IPS DF 6.9 (cell line): ENCODE results near the gene OLFML2B.

Source experiments
- DNase-seq: peaks from one replicate; pipeline ENCODE4 v3.0.0-alpha.2; 2013; ENCODE audit warnings: low read depth, low spot score
- H3K27ac ChIP-seq: one replicate; pipeline ENCODE4 v1.5.1; 2013; ENCODE audit warnings: low read length, control low read depth
- H3K27me3 ChIP-seq: 2 replicates; pipeline ENCODE4 v1.6.1; 2013; ENCODE audit warnings: mild to moderate bottlenecking, low read length; ENCODE audit not compliant: control insufficient read depth, insufficient read depth
- H3K36me3 ChIP-seq: 2 replicates; pipeline ENCODE4 v1.6.1; 2013; ENCODE audit warnings: low read length; ENCODE audit not compliant: control insufficient read depth, insufficient read depth
- H3K4me1 ChIP-seq: 2 replicates; pipeline ENCODE4 v1.6.1; 2013; ENCODE audit warnings: low read length; ENCODE audit not compliant: control insufficient read depth, insufficient read depth
- H3K4me3 ChIP-seq: 2 replicates; pipeline ENCODE4 v1.5.1; 2013; ENCODE audit warnings: mild to moderate bottlenecking, low read length
- H3K9me3 ChIP-seq: 2 replicates; pipeline ENCODE4 v1.6.1; 2013; ENCODE audit warnings: low read length, inconsistent platforms; ENCODE audit not compliant: control insufficient read depth, insufficient read depth
- WGBS: extraction: QIAGEN DNeasy Blood & Tissue Kit; methylation state at CpG from one replicate; pipeline ENCODE4 v1.1.7; 2013; ENCODE audit warnings: mixed read lengths, missing lambda C conversion rate; ENCODE audit not compliant: insufficient read length, insufficient coverage; 5-methylcytosine and 5-hydroxymethylcytosine counted together

Gene OLFML2B

DNA sequence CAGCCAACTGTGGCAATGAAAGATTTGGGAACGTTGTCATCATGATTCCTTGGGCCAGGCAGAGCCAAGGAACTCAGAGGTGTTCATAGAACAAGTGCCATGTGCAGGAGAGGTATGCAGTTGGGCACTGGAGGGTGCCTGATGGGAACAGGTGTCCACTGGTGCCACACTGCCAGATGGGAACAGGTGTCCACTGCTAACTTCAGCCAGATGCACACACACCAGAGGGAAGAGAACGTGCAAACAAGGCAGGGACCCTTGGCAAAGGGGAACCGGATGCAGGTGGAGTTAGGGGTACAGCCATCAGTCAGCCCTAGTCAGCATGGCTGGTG lies 13.5 kb downstream of the OLFML2B start:
- WGBS, result no CpG with 5 or more reads among the region's 3 CpGs
- H3K36me3 ChIP-seq, result no peaks in the 10 kb centered on the region
- no peaks in the 10 kb centered on the region for H3K27me3 ChIP-seq

DNA sequence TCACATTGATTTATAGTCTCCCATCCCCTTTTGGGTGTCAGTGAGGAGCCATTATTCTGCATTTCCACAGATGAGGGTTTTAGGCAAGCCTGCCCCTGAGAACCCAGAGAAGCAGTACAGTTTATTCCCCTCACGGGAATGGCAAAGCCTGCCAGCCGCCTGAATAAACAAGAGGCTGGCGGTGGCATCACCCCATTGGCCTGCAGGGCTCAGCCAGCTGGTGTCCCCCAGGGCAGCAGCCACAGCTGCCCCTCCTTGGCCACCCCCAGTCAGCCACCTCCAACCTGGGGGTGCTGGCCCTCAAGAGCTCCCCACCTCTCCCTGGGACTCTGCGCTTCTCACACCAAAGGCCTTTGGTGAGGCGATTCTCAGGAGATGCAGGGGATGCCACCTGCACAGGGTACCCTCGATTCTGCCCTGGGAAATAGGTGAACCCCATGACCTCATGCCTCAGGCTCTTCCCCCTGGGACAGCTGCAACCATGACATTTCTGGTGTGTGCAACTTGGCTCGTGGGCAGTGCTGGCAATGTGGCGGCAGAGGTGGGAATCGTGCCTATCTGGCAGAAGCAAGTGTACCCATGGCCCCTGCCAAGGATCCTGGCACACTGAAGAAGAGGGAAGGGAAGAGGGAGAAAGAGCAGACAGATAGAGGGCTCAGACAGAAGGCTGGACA lies 14.0 kb downstream of the OLFML2B start:
- Histone ChIP-seq H3K27ac (no peak overlapping the region), H3K36me3 (no peaks in the 10 kb centered on the region), H3K27me3 (no peaks in the 10 kb centered on the region), H3K4me1 (no peaks in the 10 kb centered on the region), H3K9me3 (no peaks in the 10 kb centered on the region), H3K4me3 (no peak overlapping the region)
- no peak for DNase-seq
- WGBS, result no CpG with 5 or more reads among the region's 9 CpGs

More for the DNA sequence above, 13.5 kb downstream of the OLFML2B start:
- Histone ChIP-seq H3K27ac (no peak overlapping the region), H3K9me3 (no peaks in the 10 kb centered on the region), H3K4me1 (no peaks in the 10 kb centered on the region; the same call in 1 of the 2 replicates), H3K4me3 (no peak overlapping the region)
- DNase-seq, result no peak

DNA sequence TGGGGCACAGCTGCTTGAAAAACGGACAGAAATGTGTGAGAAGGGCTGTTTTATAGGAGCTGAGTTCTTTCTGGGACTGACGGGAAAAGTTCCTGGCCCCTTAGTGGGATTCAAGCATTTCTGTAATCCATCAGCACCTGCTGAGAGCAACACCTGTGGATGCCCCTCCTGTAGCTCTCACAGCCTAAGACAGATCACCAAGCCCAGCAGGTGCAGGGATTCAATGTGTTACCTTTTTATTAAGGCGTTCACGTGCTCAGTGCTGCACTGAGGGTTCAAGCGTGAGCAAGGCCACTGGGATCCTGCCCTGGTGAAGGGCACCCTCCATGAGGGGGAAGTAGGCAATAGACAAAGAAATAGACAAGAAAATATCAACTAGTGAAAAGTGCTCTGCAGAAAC lies 14.9 kb downstream of the OLFML2B start:
- H3K27ac ChIP-seq, result no peak overlapping the region
- H3K9me3 ChIP-seq, result no peaks in the 10 kb centered on the region
- H3K4me1 ChIP-seq, result no peaks in the 10 kb centered on the region
- no peaks in the 10 kb centered on the region for H3K27me3 ChIP-seq
- H3K4me3 ChIP-seq, result no peak overlapping the region
- no peak for DNase-seq
- WGBS, result no CpG with 5 or more reads among the region's 5 CpGs
- H3K36me3 ChIP-seq, result no peaks in the 10 kb centered on the region

DNA sequence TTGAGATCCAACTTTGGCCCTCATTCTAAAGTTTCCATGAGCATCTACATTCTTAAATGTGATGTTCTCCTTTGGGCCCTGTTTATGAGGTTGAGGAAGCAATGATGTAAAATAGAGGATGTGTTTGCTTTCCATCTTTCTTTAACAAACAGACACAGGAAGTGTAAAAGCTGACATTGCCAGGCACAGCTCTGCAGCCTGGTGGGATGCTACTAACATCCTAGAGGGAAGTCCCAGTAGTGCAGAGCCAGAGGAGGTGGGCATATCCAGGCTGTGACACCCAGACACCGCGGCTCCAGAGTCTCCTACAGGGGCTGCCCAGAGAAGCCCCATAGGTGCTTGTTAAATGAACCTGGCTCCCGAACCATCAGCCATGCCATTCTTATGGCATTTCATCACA lies 16.2 kb downstream of the OLFML2B start:
- DNase-seq, result no peak

DNA sequence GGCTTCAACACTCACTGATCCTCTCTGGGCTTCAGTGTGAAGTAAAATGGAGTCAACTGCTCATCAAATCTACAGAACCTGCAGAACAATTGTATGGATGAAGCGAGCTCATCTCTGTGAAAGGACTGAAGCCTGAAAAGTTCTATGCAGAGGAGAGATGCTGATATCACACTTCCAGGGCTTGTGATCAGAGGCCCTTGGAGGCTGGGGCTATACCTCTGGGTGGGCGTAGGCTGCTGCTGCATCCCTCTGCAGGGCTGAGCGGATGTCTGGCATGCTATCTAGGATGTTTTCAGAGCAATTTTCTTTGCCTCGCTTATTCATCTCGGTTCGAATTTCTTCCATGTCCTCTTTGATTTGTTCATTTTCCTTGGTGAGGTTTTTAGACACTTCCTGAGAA lies 17.6 kb downstream of the OLFML2B start:
- DNase-seq, result no peak

More for the DNA sequence above, 16.2 kb downstream of the OLFML2B start:
- no peak overlapping the region for H3K4me3 ChIP-seq
- no CpG with 5 or more reads among the region's 3 CpGs for WGBS
- H3K27ac ChIP-seq, result no peak overlapping the region
- H3K9me3 ChIP-seq, result no peaks in the 10 kb centered on the region
- no peaks in the 10 kb centered on the region for H3K4me1 ChIP-seq
- no peaks in the 10 kb centered on the region for H3K27me3 ChIP-seq
- H3K36me3 ChIP-seq, result no peaks in the 10 kb centered on the region

DNA sequence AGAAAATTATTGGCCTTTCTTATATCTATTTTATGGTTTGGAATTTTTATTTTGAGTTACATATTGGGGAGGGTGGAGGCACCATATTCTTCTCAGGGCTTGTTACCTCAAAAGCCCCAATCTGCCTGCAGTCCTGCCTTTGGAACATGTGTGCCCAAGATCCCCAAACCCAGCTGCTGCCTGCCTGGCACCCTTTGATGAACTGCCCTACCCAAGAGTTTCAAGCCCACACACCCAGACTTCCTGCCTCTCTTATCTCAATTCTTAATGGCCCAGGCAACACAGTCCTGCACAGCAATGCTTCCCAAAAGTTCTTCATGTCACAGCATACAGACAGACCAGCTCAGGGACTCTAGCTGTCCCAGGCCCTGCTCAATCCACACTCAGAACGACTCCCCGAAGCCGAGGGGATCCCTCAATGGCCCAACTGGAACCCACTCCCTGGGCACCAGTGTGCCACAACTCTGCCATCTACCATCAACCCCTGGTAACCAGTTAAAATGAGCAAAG lies 19.2 kb downstream of the OLFML2B start:
- H3K4me3 ChIP-seq, result no peak overlapping the region

More for the DNA sequence above, 17.6 kb downstream of the OLFML2B start:
- H3K27ac ChIP-seq, result no peak overlapping the region
- H3K4me3 ChIP-seq, result no peak overlapping the region
- H3K36me3 ChIP-seq, result no peaks in the 10 kb centered on the region
- no peaks in the 10 kb centered on the region for H3K9me3 ChIP-seq
- H3K27me3 ChIP-seq, result no peaks in the 10 kb centered on the region
- WGBS, result no CpG with 5 or more reads among the region's 6 CpGs
- H3K4me1 ChIP-seq, result no peaks in the 10 kb centered on the region

DNA sequence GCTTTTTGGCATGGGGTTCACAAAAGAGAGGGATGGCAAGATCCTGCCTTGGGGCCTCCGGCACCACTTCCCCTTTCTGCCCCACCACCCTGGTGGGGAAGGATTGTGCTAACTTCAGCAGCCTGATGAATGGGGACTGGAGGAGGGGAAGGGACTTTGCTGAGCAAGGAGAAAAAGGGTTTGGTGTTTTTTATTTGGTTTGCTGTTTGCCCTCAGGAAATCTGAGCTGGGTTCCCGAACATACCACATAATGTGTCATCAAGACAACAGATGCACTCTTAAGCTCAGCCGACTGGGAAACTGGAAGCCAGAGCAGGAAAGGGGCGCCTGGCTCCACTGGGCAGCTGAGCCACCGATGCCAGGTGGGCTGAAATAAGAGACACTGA lies 19.8 kb downstream of the OLFML2B start:
- no CpG with 5 or more reads among the region's 5 CpGs for WGBS
- Histone ChIP-seq H3K36me3 (no peaks in the 10 kb centered on the region), H3K27ac (no peak overlapping the region), H3K27me3 (no peaks in the 10 kb centered on the region), H3K9me3 (no peaks in the 10 kb centered on the region), H3K4me3 (no peak overlapping the region), H3K4me1 (no peaks in the 10 kb centered on the region)
- no peak for DNase-seq

More for the DNA sequence above, 19.2 kb downstream of the OLFML2B start:
- Histone ChIP-seq H3K27me3 (no peaks in the 10 kb centered on the region), H3K27ac (no peak overlapping the region), H3K36me3 (no peaks in the 10 kb centered on the region), H3K9me3 (no peaks in the 10 kb centered on the region), H3K4me1 (no peaks in the 10 kb centered on the region)
- no CpG with 5 or more reads among the region's 3 CpGs for WGBS
- DNase-seq, result no peak

DNA sequence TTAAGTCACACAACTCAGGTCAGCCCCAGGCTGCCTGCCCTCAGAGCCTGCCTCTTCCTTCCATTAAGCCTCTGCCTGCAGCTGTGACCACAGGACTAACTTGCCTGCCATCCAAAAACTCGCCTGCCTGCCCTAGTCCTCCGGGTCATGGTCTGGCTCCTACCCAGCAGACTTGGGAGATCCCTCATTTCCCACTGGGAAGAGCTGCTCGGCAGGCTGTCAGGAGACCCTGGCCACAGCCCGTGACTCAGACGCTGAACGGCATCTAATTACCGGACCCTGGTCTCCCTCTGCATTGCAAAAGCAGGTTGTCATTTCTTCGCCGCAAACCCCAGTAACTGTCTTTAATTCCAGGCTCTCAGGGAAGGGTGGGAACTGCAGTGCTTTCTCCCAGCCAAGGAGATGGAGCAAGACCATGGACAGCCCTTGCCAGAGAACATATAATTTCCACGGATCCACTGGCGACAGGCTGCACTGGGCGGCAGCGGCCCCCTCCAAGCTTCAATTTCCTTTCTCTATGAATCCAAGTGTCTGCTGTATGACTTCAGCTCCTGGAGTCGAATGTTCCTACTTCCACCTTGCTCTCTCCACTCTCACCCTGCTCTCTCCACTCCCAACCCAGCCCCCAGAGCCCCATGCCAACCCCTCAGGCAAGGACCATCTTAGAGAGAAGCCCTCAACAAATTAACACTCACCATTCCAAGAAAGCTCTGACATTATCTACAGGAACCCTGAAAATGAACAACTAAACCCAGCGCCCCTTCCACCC lies 20.4 kb downstream of the OLFML2B start:
- Histone ChIP-seq H3K4me1 (no peaks in the 10 kb centered on the region), H3K36me3 (no peaks in the 10 kb centered on the region), H3K4me3 (no peak overlapping the region), H3K9me3 (no peaks in the 10 kb centered on the region), H3K27ac (no peak overlapping the region), H3K27me3 (no peaks in the 10 kb centered on the region)
- DNase-seq, result no peak
- WGBS, result no CpG with 5 or more reads among the region's 15 CpGs

DNA sequence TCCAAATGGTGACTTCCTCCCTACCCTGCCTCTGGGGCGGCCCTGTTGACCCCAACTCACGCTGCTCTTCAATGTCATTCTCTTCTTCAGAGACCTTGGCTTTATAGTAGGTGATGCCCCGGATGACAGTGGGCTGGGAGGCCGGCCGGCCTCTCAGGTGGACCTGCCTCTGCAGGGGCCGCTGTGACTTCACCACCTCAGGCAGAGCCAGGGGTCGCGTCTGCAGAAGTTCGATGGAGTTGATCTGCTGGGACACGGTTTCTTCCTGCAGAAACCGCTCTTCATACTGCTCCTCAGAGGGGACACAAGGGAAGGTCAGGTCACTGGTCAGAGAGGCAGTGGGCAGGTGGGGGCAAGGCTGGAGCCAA lies 23.6 kb downstream of the OLFML2B start:
- Histone ChIP-seq H3K36me3 (no peaks in the 10 kb centered on the region), H3K9me3 (no peaks in the 10 kb centered on the region), H3K4me3 (no peak overlapping the region), H3K27ac (no peak overlapping the region), H3K4me1 (no peaks in the 10 kb centered on the region), H3K27me3 (no peaks in the 10 kb centered on the region)
- DNase-seq, result no peak
- no CpG with 5 or more reads among the region's 11 CpGs for WGBS

DNA sequence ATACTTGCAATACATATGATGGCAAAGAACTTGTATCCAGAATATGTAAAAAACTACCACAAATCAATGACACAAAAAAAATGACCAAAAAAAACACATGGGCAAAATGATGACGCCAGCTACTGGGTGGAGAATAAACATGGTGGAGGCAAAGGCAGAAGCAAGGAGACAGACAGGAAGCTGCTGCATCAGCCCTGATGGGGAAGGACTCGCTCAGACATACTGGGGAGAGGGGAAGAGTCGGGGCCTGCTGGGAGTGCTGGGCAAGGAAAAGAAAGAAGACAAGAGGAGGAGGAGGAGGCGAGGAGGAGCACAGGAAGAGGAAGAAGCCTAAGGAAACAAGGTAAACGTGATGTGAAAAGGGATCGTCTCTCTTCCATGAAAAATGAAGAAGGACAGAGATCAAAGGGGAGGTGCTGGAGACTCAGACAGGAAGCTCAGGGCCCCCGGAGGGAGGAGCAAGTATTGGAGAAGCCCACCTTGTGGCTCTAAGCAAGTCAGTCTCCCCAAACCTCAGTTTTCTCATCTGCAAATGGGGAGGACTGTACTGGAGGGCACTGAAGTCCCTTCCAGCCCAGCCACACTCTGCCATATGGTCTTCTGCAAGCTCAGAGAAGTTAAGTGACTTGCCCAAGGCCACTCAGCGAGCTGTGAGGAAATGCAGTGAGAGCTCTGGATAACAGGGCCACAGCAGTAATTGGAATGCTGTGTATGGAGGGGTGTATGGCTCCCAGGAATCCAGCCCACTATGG lies 24.2 kb downstream of the OLFML2B start:
- DNase-seq, result no peak
- H3K4me1 ChIP-seq, result no peaks in the 10 kb centered on the region
- H3K9me3 ChIP-seq, result no peaks in the 10 kb centered on the region
- H3K27me3 ChIP-seq, result no peaks in the 10 kb centered on the region
- H3K27ac ChIP-seq, result no peak overlapping the region
- no peak overlapping the region for H3K4me3 ChIP-seq
- no peaks in the 10 kb centered on the region for H3K36me3 ChIP-seq
- no CpG with 5 or more reads among the region's 8 CpGs for WGBS
